Medulla oblongata (tissue), 1 donor: ENCODE data around the gene FARSB.
A peak's percentile ranks its signal among the peaks of the same experiment; 100 is the strongest.
"Not testable (repeated sequence)": the region's sequence is repeated elsewhere in the genome, so short reads cannot be mapped to it uniquely, and the experiment has no call there.

Experiments used
- DNase-seq: peaks from one replicate; pipeline ENCODE4 v3.0.0-alpha.2; 2015; ENCODE audit errors: extremely low spot score

FARSB gene

DNA sequence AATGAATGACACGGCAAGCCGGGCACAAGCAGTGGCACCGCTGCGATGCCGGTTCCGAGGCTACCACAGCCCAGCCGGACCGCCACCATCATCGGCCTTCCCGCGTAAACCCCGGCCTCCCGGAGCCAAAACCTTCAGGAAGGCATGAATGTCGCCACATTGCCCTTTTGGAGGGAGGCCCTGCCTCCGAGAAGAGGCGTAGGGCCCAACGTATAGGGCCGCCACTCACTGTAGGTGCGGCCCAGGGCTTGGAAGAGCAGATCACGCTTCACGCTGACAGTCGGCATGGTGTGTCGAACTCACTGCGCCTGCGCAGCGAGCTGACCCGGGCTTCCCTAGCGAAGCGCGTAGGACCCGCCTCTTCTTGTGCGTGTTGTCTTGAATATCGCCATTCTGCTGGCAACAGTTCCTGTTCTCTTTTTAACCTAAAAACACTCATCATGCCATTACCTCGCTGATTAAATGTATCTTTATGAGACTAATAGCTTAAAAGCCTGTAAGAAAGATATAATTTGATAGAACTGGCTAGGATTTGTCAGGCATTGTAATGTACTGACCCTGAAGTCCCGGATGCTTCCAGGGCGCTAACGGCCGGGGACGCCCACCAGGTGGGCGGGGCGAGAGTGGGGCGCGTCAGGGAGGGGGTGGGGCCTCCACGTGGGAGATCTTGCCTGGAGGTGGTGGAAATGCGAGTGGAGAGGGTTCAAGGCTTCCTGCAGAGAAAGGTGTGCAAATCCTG lies at the start of gene FARSB:
TSS of gene FARSB (minus strand) at position 306 of the 739 bp plus-strand sequence. CDS start at position 287, 19 bp downstream.
- DNase-seq: peak; percentile 98

GRCh38 chr2:222703886-222704285 lies 48.0 kb upstream of the FARSB start:
- DNase-seq: no peak

GRCh38 chr2:222703091-222703490 lies 47.2 kb upstream of the FARSB start:
- DNase-seq: no peak

DNA sequence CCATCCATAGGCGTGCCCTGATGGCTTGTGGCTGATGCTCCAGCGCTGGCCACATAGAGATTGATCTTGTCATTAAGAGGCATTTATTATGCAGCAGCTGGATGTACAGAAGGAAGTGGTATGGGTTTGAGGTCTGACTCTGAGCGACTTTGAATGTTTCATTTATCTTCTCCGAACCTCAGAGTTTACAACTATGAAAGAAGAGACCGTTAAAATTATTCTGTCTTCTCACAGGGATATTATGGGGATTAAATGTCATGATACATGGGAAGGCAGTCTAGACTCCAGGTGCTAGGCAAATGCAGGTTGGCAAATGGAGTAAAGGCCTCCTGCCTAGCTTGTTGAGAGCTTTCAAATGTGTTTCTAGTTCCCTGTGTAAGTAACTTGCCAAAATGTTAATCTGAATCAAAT lies 45.8 kb upstream of the FARSB start:
- DNase-seq: no peak

DNA sequence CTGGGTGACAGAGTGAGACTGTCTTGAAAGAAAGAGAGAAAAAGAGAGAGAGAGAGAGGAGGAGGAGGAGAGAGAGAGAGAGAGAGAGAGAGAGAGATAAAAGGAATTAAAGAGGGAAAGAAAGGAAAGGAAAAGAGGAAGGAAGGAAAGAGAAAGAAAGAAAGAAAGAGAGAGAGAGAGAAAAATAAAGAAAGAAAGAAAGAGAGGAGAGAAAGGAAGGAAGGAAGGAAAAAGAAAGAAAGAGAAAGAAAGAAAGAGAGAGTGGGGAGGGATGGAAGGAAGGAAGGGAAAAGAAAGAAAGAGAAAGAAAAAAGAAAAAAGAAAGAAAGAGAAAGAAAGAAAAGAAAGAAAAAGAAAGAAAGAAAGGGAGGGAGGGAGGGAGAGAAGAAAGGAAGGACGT lies 45.3 kb upstream of the FARSB start:
- DNase-seq: no peak

- DNase-seq: no peak
Observed at GRCh38 chr2:222698276-222698675, 42.4 kb upstream of the FARSB start.

DNA sequence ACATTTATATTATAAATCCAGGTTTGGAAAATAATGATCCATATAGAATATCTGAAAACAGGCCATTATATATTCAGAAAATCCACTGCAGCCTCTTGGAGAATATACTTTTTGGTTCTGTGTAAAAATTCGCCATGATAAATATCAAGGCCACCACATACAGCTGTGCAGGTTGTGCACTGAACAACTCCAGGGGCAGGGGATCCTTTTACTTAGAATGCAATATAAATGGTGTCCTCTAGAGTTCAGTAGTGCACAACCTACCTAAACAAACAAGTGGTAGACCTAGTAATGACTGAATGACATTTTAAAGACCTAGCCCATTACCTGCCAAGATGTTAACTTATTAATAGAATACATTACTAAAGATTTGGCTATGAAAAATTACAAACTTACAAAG lies 37.9 kb upstream of the FARSB start:
- DNase-seq: no peak

DNA sequence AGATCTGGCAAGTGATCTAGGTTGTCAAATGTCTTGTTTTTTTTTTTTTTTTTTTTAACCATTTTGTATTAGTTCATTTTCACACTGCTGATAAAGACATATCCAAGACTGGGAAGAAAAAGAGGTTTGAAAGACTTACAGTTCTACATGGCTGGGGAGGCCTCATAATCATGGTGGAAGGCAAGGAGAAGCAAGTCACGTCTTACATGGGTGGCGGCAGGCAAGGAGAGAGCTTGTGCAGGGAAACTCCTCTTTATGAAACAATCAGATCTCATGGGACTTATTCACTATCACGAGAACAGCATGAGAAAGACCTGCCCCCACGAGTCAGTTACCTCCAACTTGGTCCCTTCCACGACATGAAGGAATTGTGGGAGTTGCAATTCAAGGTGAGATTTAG lies 37.5 kb upstream of the FARSB start:
- not testable (repeated sequence) for DNase-seq

DNA sequence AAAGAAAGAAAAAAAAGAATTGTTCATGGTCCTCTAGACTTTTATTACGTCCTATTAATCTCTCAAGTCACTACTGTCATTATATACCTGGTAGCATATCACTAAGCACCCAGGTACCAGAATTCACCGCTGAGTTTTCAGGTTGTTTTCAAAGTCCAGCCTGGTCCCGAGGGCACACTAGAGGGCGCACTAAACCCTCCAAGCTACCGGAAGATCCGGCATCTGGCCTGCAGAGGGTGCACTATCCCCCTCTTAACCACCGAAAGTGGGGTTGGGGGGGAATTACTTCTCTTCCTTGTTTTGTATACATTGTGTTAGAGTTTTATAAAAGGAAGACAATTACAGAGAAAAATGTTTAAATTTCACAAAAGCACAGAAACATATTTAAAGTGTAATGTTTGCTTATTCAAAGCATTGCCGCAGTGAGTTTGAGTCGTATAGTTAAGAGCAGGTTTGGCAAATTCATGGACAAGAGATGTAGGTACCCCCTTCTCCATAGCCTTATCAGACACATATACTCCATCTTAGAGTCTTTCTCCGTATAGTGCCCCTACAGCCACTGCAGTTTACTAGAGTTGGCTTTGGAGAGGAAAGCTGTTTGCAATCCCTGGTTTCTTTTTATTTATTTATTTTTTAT lies 34.8 kb upstream of the FARSB start:
- DNase-seq: peak; percentile 87

DNA sequence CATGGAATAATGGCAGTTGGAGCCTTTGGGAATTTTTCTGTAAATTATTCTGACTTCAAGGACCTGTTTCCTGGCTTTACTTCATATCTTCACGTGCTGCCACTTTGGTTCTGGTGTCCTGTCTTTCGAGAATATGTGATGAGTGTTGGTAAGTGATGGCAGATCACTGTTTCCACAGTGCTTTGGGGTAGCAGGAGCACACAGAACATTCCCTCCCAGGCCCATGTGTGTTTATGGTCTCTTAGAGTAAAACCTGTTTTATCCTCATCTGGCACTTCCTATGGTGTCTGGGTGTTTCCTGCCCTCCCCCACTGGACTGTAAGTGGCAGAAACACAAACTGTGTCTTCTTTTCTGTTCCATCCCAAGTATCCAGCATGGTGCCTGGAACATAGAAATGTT lies 33.4 kb upstream of the FARSB start:
- no peak for DNase-seq

GRCh38 chr2:222688917-222689316 lies 33.0 kb upstream of the FARSB start:
- DNase-seq: no peak

DNA sequence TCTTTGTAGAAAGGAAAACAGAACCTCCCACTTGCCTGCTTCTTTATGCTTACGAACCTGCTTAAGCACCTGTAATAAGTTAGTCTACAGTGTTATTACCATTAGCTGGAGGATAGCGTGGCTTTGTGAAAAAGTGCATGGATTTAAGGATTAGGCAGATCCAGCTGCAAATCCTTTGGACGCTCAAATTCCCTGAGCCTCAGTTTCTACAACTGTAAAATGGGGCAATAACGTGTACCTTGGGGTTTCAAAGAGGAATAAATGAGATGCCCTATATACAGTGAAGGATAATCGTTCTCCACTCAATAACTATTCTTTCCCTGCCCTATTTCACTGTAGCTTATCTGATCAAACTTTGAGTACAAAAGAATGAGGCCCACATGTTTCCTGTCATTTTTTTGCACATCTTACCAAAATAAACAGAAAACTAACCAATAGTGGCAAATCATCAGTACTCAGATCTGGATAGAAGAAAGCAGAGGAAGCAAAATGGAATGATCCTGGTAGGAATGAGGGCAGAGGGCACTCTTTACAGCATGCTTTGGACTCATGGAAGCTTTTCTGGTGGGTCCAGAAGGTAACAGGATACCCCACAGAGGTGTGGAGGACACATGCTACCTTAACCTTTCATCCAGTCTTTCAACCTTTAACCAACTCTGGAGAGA lies 30.3 kb upstream of the FARSB start:
- no peak for DNase-seq

GRCh38 chr2:222683805-222684204 lies 27.9 kb upstream of the FARSB start:
- DNase-seq: no peak

GRCh38 chr2:222677981-222678380 lies 22.1 kb upstream of the FARSB start:
- DNase-seq: no peak

GRCh38 chr2:222673883-222674282 lies 18.0 kb upstream of the FARSB start:
- DNase-seq: no peak

DNA sequence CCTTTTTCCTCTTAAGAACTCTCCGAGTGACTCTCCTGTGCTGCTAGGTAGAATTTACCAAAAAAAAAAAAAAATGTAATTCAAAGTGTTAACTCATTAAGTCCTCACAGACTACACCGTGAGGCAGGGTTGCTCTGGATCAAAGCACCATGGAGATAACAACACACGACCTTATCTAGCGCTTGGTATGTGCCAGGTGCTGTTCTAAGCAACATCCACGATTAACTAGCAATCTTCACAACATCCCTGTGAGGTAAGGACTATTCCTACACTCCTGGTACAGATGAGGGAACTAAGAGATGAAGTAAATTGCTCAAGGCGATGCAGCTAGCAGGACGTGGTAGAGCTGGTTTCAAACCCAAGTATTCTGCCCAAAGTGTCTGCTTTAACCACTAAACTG lies 17.4 kb upstream of the FARSB start:
- DNase-seq: no peak

DNA sequence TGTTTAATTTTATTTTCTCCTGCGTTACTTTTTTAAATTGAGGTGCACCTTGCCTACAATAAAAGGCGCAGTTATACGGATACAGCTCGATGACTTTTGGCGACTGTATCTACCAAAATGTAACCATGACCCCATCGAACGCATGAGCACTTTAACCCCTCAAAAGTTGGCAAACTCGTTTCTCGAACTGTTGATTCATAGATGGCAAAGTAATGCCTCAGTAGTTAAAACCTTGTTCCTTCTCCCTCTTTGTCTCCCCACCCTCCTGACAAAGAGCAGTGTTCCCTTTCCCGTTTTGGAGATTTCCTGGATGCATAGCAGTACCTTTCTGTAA lies 16.1 kb upstream of the FARSB start:
- DNase-seq: no peak

DNA sequence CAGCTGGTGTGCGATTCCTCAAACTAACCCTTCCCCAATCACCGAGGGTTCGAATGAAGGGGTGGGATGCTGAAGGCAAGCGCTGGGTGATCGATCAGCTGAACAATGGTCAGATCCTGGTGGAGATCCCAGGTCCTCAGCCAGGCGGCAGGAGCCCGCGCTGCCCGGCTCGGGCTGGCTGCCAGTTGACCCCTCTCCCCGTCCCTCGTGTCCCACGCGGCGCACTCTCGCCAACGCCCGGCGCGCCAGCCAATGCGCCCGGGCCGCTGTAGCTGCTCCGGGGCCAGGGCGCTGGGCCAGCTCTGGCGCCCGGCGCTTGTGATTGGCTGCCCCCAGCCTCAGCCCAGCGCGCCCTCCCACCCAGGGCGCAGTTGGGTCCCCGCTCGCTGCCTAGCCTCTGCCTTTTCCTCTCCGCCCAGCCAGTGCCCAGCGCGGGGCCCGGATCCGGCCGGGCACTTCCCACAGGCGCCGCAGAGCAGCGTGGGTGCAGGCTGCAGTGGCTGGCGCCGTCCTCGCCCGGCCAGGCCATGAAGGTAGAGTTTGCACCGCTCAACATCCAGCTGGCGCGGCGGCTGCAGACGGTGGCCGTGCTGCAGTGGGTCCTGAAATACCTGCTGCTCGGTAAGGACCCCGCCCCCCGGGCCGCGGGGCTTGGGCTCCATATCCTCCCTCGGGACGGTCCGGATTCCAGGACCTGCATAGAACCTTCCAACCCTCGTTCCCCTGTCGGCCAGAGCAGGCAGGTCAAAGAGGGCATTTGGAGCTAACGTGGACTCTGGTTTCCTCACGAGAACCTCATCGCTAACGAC lies 15.6 kb upstream of the FARSB start, which contains the start of gene MOGAT1:
TSS of gene MOGAT1 (plus strand) at position 400 of the 809 bp plus-strand sequence. CDS start at position 528, 128 bp downstream.
- peak; percentile 56 for DNase-seq

GRCh38 chr2:222670191-222671038 lies 14.5 kb upstream of the FARSB start:
- DNase-seq: no peak

DNA sequence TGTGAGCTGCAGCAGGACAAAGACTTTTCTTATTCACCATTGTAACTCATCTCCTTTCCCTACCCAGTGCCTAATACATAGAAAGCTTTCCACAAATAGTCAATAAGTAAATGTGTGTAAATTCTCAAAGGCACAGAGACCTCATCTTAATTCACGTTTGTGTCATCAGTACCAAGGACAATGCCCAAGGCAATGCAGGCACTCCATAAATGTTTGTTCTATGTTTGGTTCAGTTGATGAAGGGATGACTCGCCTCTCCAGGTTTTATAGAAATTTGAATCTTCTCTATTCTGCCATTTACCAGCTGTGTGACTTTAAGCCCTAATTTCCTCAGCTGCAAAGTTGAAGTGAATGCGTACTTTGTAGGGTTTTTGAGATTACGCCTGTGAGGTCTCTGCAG lies 13.5 kb upstream of the FARSB start:
- no peak for DNase-seq

DNA sequence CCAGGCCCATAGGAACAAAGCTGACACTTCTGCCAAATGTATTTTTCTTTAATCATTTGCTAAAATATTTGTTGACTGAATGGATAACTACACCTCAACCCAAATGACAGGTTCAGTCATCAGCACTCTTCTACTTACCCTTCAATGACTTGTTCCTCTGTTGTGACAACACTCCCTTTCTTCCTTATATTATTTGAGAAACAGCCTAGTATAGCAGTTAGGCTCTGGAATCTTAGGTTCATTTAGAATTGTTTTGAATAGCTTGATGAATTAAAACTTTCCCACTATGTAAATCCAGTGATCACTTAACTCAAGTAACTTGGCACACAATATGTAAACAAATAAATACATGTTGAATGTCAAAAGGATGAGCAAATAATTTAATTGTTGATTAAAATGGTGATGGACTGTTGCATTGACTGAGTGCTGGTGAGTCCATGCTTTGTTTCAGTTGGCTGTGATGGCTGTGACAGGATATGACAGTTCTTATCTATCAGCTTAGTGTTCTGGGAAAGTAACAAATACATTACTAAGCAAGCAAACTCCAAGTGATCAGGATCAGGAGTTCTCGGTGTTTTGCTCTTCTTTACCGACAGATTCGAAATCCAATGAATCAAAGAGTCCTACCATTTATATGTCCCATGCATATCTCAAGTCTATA lies 12.7 kb upstream of the FARSB start:
- DNase-seq: no peak
